Trophoblast cell (in vitro differentiated cells and primary cell): ENCODE data around the gene TARS3.

ENCODE experiments used
- DNase-seq, 2 donors: peaks; one replicate each; pipeline ENCODE4 v3.0.0-alpha.2; 2016
- H2AFZ ChIP-seq: 2 replicates; pipeline ENCODE4 v1.6.1; 2013; ENCODE audit warnings: low read length, moderate library complexity, mild to moderate bottlenecking; ENCODE audit not compliant: insufficient read depth, poor library complexity
- H2AK5ac ChIP-seq: 2 replicates; pipeline ENCODE4 v1.6.1; 2013; ENCODE audit warnings: mild to moderate bottlenecking, low read length
- H2BK120ac ChIP-seq: 2 replicates; pipeline ENCODE4 v1.6.1; 2013; ENCODE audit warnings: low read length, mild to moderate bottlenecking, moderate library complexity; ENCODE audit not compliant: insufficient read depth, poor library complexity
- H2BK12ac ChIP-seq: 2 replicates; pipeline ENCODE4 v1.6.1; 2013; ENCODE audit warnings: mild to moderate bottlenecking, low read length, moderate library complexity
- H2BK5ac ChIP-seq: 2 replicates; pipeline ENCODE4 v1.6.1; 2013; ENCODE audit warnings: low read length, low read depth, moderate library complexity, mild to moderate bottlenecking; ENCODE audit not compliant: poor library complexity
- H3K14ac ChIP-seq: 2 replicates; pipeline ENCODE4 v1.6.1; 2013; ENCODE audit warnings: mild to moderate bottlenecking, low read length
- H3K18ac ChIP-seq: 2 replicates; pipeline ENCODE4 v1.6.1; 2013; ENCODE audit warnings: mild to moderate bottlenecking, low read length
- H3K23ac ChIP-seq: 2 replicates; pipeline ENCODE4 v1.6.1; 2013; ENCODE audit warnings: low read length
- H3K27ac ChIP-seq: 2 replicates; pipeline ENCODE4 v1.5.1; 2013; ENCODE audit warnings: low read depth, mild to moderate bottlenecking, inconsistent platforms, low read length, moderate library complexity
- H3K27me3 ChIP-seq: 2 replicates; pipeline ENCODE4 v1.6.1; 2013; ENCODE audit warnings: inconsistent platforms, mild to moderate bottlenecking, low read length, moderate library complexity; ENCODE audit not compliant: insufficient read depth
- H3K36me3 ChIP-seq, 2 experiments: 1 replicate in 1 of 2; 2 replicates in 1 of 2; pipeline ENCODE4 v1.6.1; 2013; ENCODE audit warnings: low read length in 2 of 2, mild to moderate bottlenecking in 2 of 2, moderate library complexity in 1 of 2; ENCODE audit not compliant: insufficient read depth in 2 of 2, control insufficient read depth in 1 of 2
- H3K4ac ChIP-seq: 2 replicates; pipeline ENCODE4 v1.6.1; 2013; ENCODE audit warnings: low read depth, mild to moderate bottlenecking, low read length, moderate library complexity
- H3K4me1 ChIP-seq, 2 experiments: 1 replicate in 1 of 2; 2 replicates in 1 of 2; pipeline ENCODE4 v1.6.1; 2013; ENCODE audit warnings: low read length in 2 of 2, mild to moderate bottlenecking in 2 of 2, moderate library complexity in 1 of 2; ENCODE audit not compliant: insufficient read depth in 2 of 2, control insufficient read depth in 1 of 2
- H3K4me2 ChIP-seq: 2 replicates; pipeline ENCODE4 v1.6.1; 2013; ENCODE audit warnings: inconsistent platforms, mild to moderate bottlenecking, low read length, moderate library complexity
- H3K4me3 ChIP-seq: 2 replicates; pipeline ENCODE4 v1.5.1; 2013; ENCODE audit warnings: mild to moderate bottlenecking, low read depth, low read length, inconsistent platforms
- H3K79me1 ChIP-seq: one replicate; pipeline ENCODE4 v1.6.1; 2013; ENCODE audit warnings: low read length
- H3K79me2 ChIP-seq: 2 replicates; pipeline ENCODE4 v1.6.1; 2013; ENCODE audit warnings: low read length, mild to moderate bottlenecking; ENCODE audit not compliant: control insufficient read depth, insufficient read depth, poor library complexity
- H3K9ac ChIP-seq: 2 replicates; pipeline ENCODE4 v1.6.1; 2013; ENCODE audit warnings: mild to moderate bottlenecking, low read length
- H3K9me3 ChIP-seq: 2 replicates; pipeline ENCODE4 v1.6.1; 2013; ENCODE audit warnings: low read depth, mild to moderate bottlenecking, control low read depth, inconsistent platforms, low read length; ENCODE audit not compliant: insufficient read depth
- H4K12ac ChIP-seq: 2 replicates; pipeline ENCODE4 v1.6.1; 2013; ENCODE audit warnings: low read depth, mild to moderate bottlenecking, low read length, moderate library complexity
- H4K8ac ChIP-seq: 2 replicates; pipeline ENCODE4 v1.6.1; 2013; ENCODE audit warnings: low read depth, mild to moderate bottlenecking, low read length, moderate library complexity
- H4K91ac ChIP-seq: one replicate; pipeline ENCODE4 v1.6.1; 2013; ENCODE audit warnings: low read depth, mild to moderate bottlenecking, low read length, moderate library complexity
- WGBS: extraction: QIAGEN DNeasy Blood & Tissue Kit; methylation state at CpG from one replicate; pipeline ENCODE4 v1.1.7; 2013; ENCODE audit warnings: missing lambda C conversion rate; ENCODE audit not compliant: insufficient read length, insufficient coverage; ENCODE audit errors: extremely low coverage; 5-methylcytosine and 5-hydroxymethylcytosine counted together

Gene TARS3

GRCh38 chr15:101637919-101638318 lies 86.4 kb downstream of the TARS3 start:
- WGBS: no CpG with 5 or more reads among the region's 3 CpGs

GRCh38 chr15:101637516-101637915 lies 86.8 kb downstream of the TARS3 start:
- no peak overlapping the region for H3K4me3 ChIP-seq
- no peak overlapping the region for H3K18ac ChIP-seq
- H4K12ac ChIP-seq: no peak overlapping the region
- H3K14ac ChIP-seq: no peak overlapping the region
- no peak overlapping the region for H2AK5ac ChIP-seq
- H4K91ac ChIP-seq: no peak overlapping the region
- no peaks in the 10 kb centered on the region for H3K79me2 ChIP-seq
- no peak overlapping the region for H3K4ac ChIP-seq
- no peak overlapping the region for H3K4me2 ChIP-seq
- H3K27me3 ChIP-seq: no peaks in the 10 kb centered on the region
- no peak overlapping the region for H2BK120ac ChIP-seq
- H3K9ac ChIP-seq: no peak overlapping the region
- no peak overlapping the region for H4K8ac ChIP-seq
- H3K27ac ChIP-seq: no peak overlapping the region
- peaks cover 4 to 7% of the 10 kb centered on the region in 2 experiments for H3K36me3 ChIP-seq
- peak; percentile 29 to 82 for DNase-seq
- H3K4me1 ChIP-seq: no peaks in the 10 kb centered on the region
- H3K23ac ChIP-seq: no peak overlapping the region
- H2AFZ ChIP-seq: no peak overlapping the region
- no peaks in the 10 kb centered on the region for H3K79me1 ChIP-seq
- no peak overlapping the region for H2BK5ac ChIP-seq
- no peak overlapping the region for H2BK12ac ChIP-seq
- H3K9me3 ChIP-seq: no peaks in the 10 kb centered on the region
- no CpG with 5 or more reads among the region's 6 CpGs for WGBS

More at GRCh38 chr15:101637919-101638318, 86.4 kb downstream of the TARS3 start:
- H4K8ac ChIP-seq: no peak overlapping the region
- no peak overlapping the region for H4K91ac ChIP-seq
- no peaks in the 10 kb centered on the region for H3K79me2 ChIP-seq
- H3K4me1 ChIP-seq: no peaks in the 10 kb centered on the region
- H3K9ac ChIP-seq: no peak overlapping the region
- H3K27ac ChIP-seq: no peak overlapping the region
- peaks cover 5 to 8% of the 10 kb centered on the region in 2 experiments for H3K36me3 ChIP-seq
- H3K27me3 ChIP-seq: no peaks in the 10 kb centered on the region
- no peak overlapping the region for H2BK12ac ChIP-seq
- H2BK5ac ChIP-seq: no peak overlapping the region
- H2BK120ac ChIP-seq: no peak overlapping the region
- H3K18ac ChIP-seq: no peak overlapping the region
- H3K14ac ChIP-seq: no peak overlapping the region
- no peak overlapping the region for H3K23ac ChIP-seq
- DNase-seq: no peak
- H3K4ac ChIP-seq: no peak overlapping the region
- no peaks in the 10 kb centered on the region for H3K9me3 ChIP-seq
- no peak overlapping the region for H3K4me2 ChIP-seq
- no peak overlapping the region for H2AFZ ChIP-seq
- H2AK5ac ChIP-seq: no peak overlapping the region
- no peak overlapping the region for H4K12ac ChIP-seq
- no peak overlapping the region for H3K4me3 ChIP-seq
- no peaks in the 10 kb centered on the region for H3K79me1 ChIP-seq

- no peak overlapping the region for H2AFZ ChIP-seq
- no peak overlapping the region for H3K27ac ChIP-seq
- H3K4ac ChIP-seq: no peak overlapping the region
- no peak overlapping the region for H2BK5ac ChIP-seq
- H2AK5ac ChIP-seq: no peak overlapping the region
- H3K79me1 ChIP-seq: no peaks in the 10 kb centered on the region
- H2BK12ac ChIP-seq: no peak overlapping the region
- no peak overlapping the region for H2BK120ac ChIP-seq
- no peak overlapping the region for H3K4me3 ChIP-seq
- H3K18ac ChIP-seq: no peak overlapping the region
- WGBS: no CpG with 5 or more reads among the region's 3 CpGs
- no peaks in the 10 kb centered on the region for H3K27me3 ChIP-seq
- H4K12ac ChIP-seq: no peak overlapping the region
- H3K14ac ChIP-seq: no peak overlapping the region
- H3K23ac ChIP-seq: no peak overlapping the region
- DNase-seq: no peak
- H4K91ac ChIP-seq: no peak overlapping the region
- H4K8ac ChIP-seq: no peak overlapping the region
- H3K36me3 ChIP-seq: peaks cover 2 to 4% of the 10 kb centered on the region in 2 experiments
- H3K4me1 ChIP-seq: no peaks in the 10 kb centered on the region
- no peak overlapping the region for H3K9ac ChIP-seq
- no peaks in the 10 kb centered on the region for H3K79me2 ChIP-seq
- H3K9me3 ChIP-seq: no peaks in the 10 kb centered on the region
- H3K4me2 ChIP-seq: no peak overlapping the region
These were observed 87.2 kb downstream of the TARS3 start for GRCh38 chr15:101637038-101637437.

- Histone ChIP-seq H4K12ac (no peak overlapping the region), H3K27me3 (no peaks in the 10 kb centered on the region), H3K4me3 (no peak overlapping the region), H3K4me2 (no peak overlapping the region), H2BK120ac (no peak overlapping the region), H2BK5ac (no peak overlapping the region), H3K27ac (no peak overlapping the region), H3K4me1 (no peaks in the 10 kb centered on the region), H3K23ac (no peak overlapping the region), H2AK5ac (no peak overlapping the region), H3K14ac (no peak overlapping the region), H3K9ac (no peak overlapping the region), H2AFZ (no peak overlapping the region), H3K36me3 (peaks cover 2 to 4% of the 10 kb centered on the region in 2 experiments), H3K9me3 (no peaks in the 10 kb centered on the region), H3K79me1 (no peaks in the 10 kb centered on the region), H3K4ac (no peak overlapping the region), H4K8ac (no peak overlapping the region), H4K91ac (no peak overlapping the region), H3K79me2 (no peaks in the 10 kb centered on the region), H2BK12ac (no peak overlapping the region), H3K18ac (no peak overlapping the region)
- WGBS: no CpG with 5 or more reads among the region's 7 CpGs
- DNase-seq: no peak
These were observed 88.1 kb downstream of the TARS3 start for GRCh38 chr15:101635944-101636727.
